ENCODE data around the gene MCU.

DNA sequence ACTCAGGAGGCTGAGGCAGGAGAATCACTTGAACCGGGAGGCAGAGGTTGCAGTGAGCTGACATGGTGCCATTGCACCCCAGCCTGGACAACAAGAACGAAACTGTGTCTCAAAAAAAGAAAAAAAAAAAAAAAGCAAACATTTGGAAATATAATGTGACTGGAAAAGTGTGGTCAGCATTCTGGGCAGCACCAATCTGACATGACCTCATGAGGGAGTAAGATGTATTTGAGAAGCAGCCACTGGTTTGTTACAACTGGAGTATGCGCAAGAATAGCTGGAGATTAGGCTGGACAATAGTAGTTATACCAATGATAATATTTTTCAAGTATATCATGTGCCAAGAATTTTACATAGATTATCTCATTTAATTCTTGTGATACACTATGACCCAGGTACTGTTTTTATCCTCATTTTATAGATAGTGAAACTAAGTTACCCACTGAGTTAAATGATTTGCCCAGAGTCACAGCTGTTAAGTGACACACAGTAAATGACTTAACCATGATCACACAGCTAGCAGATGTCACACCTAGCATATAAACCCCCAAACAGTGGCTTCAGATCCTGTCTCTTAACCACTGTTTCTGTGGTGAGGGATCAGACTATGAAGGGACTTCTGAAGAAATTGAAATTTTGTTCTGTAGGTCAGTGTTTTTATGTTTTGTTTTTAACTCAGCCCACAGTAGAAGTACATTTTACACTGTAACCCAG, 11.1 kb downstream of the MCU start:
- TF ChIP-seq PAX5 (IDR thresholded peaks at IDR 0.05; ENCODE audit: borderline replicate concordance, low read depth, low read length) (no peak), SP1 (IDR thresholded peaks at IDR 0.05; ENCODE audit: low read depth, low read length) (no peak), MEF2A (IDR thresholded peaks at IDR 0.05; ENCODE audit: insufficient read depth, low read depth, low read length) (no peak), CBFB (IDR thresholded peaks at IDR 0.05; ENCODE audit: low read depth) (no peak), MXI1 (IDR thresholded peaks at IDR 0.05; ENCODE audit: low read depth, low read length) (no peak), HDAC2 (IDR thresholded peaks at IDR 0.05) (no peak), POLR2A (IDR thresholded peaks at IDR 0.05; ENCODE audit: low read depth, low read length) (no peak), EP300 (IDR thresholded peaks at IDR 0.05; ENCODE audit: borderline replicate concordance in 1 of 2, control insufficient read depth in 1 of 2, low read depth in 2 of 2, low read length in 2 of 2) (no peak)
- TF ChIP-seq, protein P1, sequence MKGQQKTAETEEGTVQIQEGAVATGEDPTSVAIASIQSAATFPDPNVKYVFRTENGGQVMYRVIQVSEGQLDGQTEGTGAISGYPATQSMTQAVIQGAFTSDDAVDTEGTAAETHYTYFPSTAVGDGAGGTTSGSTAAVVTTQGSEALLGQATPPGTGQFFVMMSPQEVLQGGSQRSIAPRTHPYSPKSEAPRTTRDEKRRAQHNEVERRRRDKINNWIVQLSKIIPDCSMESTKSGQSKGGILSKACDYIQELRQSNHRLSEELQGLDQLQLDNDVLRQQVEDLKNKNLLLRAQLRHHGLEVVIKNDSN (IDR thresholded peaks at IDR 0.05; ENCODE audit: borderline replicate concordance, extremely low read length, insufficient read depth, low read depth, low read length), result no peak
- TF ChIP-seq, protein P2, sequence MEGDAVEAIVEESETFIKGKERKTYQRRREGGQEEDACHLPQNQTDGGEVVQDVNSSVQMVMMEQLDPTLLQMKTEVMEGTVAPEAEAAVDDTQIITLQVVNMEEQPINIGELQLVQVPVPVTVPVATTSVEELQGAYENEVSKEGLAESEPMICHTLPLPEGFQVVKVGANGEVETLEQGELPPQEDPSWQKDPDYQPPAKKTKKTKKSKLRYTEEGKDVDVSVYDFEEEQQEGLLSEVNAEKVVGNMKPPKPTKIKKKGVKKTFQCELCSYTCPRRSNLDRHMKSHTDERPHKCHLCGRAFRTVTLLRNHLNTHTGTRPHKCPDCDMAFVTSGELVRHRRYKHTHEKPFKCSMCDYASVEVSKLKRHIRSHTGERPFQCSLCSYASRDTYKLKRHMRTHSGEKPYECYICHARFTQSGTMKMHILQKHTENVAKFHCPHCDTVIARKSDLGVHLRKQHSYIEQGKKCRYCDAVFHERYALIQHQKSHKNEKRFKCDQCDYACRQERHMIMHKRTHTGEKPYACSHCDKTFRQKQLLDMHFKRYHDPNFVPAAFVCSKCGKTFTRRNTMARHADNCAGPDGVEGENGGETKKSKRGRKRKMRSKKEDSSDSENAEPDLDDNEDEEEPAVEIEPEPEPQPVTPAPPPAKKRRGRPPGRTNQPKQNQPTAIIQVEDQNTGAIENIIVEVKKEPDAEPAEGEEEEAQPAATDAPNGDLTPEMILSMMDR (IDR thresholded peaks at IDR 0.05 in 2 of 3, conservative IDR thresholded peaks at IDR 0.05 in 1 of 3; ENCODE audit: control insufficient read depth in 2 of 3, extremely low read depth in 1 of 3, insufficient read depth in 1 of 3, low read depth in 3 of 3, low read length in 3 of 3), result no peak

All from GM12878 (cell line).